ENCODE results near the gene PRKN.

GRCh38 chr6:162053084-162053483, 674.5 kb downstream of the PRKN start:
- TF ChIP-seq EZH2phosphoT487 (IDR thresholded peaks at IDR 0.05) (no peak), CTCF (IDR thresholded peaks at IDR 0.05) (no peak), EZH2 (IDR thresholded peaks at IDR 0.05) (no peak)

All from neural progenitor cell (in vitro differentiated cells).